Right lung (tissue), 5 donors: ENCODE results near the gene DHX16. TPM values are rescaled to one million over a fixed set of nuclear protein-coding genes. Genes with fewer than 3 reads are reported as not detected.

ENCODE experiments used
- DNase-seq, 2 donors: peaks; one replicate each; pipeline ENCODE4 v3.0.0-alpha.2; 2013
- polyA plus RNA-seq, 5 donors: library from polyadenylated mRNA; unstranded; fragments of 120-200 nt; gene quantifications; one replicate each; pipeline versions ENCODE4 v1.2.1 to v1.2.3, GENCODE V29; 2013; ENCODE audit warnings: inconsistent platforms in 1 of 5, low replicate concordance in 1 of 5; ENCODE audit not compliant: insufficient read length in 5 of 5, insufficient read depth in 1 of 5

The DHX16 gene
- polyA plus RNA-seq, 5 donors = 32.2 to 42.4 (median 37.3) TPM

DNA sequence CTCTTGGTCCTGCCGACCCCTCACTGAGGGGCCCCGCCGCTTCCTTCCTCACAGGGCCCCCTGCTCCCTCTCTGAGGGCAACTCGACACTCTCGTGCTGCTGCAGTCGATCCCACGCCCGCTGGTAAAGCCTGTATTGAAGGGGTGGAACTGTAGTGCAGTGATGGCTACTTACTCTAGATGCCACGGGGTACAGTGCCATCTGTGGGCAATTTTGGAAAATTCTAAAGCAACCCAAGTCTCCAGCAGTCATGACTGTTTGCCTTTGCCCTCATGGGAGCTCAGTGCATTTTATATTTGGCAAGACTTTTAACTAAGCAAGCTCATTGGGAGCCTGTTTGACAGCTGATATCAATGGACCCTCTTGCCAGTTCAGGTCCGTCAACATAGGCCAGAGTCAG is 32.3 kb downstream of the DHX16 start:
- no peak for DNase-seq

DNA sequence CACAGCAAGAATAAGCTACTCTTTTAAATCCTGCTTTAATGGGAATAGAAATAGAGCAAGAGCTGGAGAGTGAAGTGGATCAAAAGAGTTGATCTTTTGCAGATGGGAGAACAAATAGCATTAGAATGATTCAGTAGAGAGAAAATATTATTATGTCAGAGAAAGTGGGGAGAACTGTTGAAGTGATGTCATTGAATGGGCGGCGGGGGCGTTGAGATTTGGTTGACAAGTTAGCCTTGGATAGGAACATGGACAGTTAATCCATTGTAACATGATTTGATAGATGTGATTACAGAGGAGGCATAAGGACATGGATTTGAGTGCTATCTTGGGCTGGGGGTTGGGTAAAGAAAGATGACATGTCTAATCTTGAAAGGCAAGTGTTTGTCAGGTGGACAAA is 37.0 kb downstream of the DHX16 start:
- no peak for DNase-seq

DNA sequence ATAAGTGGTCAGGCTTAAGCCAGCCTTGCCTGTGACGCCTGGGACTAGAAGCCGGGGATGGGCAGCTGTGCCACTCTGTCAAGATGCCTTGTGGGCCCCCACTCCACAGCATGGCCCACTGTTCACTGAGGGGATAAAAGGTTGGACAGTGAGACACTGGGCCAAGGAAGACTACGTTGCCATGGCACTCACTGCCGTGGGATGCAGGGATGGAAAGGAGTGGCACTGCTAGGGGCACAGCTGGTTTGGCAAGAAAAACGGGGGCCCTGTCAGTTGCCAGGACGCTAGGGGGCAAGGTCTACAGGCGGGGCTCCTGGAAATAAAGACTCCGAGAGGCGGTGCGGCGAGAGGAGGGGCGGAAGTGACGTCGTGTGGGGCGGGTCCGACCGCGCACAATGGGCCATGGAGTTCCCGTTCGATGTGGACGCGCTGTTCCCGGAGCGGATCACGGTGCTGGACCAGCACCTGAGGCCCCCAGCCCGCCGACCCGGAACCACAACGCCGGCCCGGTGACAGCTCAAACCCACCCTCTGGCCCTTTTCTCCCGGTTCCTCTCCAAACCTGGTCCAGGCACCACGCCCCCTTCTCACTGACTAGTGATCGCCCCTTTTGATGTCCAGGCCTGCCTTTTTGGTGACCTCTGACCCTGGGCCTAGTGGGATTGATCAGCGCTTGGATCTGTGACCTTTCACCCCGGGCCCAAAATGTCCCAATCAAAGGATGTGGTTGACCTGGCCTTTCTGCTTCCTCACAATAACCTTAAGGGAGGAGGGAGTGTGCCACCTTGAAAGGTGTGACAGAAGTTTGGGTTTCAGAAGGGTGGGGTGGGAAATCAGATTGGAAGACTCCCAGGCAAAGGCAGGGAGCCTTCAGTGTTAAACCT is 46.1 kb downstream of the DHX16 start, which contains the start of gene ATAT1:
ATAT1 (plus strand) TSS at position 391 of the 883 bp plus-strand sequence.
- peak; percentile 85 to 86 for DNase-seq

DNA sequence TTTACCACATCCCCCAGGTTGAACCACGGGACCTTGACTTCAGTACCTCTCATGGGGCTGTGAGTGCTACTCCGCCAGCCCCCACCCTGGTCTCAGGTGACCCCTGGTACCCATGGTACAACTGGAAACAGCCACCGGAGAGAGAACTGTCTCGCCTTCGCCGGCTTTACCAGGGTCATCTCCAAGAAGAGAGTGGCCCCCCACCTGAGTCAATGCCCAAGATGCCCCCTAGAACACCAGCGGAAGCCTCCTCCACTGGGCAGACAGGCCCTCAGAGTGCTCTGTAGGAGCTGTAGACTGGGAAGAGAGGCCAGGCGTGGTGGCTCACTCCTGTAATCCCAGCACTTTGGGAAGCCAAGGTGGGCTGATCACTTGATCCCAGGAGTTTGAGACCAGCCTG is 47.3 kb downstream of the DHX16 start:
- no peak for DNase-seq

DNA sequence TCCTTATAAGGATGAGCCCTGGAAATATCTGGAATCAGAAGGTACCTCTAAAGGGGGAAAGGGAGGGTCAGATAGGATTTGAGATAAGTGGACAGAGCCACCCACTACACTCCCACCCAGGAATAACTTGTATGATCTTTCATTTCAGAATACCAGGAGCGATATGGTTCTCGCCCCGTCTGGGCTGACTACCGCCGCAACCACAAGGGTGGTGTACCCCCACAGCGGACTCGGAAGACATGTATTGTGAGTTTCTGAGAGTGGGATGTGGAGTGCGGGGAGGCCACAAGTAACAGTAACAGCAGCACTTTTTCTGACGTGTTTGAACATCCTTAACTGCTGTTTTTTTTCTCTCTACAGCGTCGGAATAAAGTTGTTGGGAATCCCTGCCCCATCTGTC is 53.2 kb downstream of the DHX16 start:
- no peak for DNase-seq

DNA sequence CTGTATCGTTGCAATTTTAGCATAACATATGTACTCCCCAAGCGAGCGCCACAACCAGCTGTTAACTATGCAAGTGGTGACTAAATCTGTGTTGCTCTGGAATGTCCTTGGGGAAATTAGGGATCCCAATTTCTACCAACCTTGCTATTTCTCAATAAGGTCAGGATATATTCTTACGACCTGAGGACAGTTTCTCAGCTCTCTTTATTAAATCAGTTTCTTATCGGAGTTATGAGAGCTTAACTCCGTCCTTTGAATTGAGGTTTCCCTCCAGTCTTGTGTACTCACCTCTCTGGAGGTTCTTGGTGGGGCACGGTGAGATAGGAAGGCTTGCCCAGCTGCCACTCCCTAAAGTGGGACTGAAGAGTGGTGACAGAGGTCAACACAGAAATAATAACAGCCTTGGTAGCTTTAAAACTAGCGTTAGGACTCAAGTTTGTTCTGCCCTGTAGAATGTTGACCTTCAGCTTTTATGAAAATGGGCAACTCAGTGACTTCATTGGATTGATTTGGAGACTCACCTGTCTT is 54.5 kb downstream of the DHX16 start:
- no peak for DNase-seq

DNA sequence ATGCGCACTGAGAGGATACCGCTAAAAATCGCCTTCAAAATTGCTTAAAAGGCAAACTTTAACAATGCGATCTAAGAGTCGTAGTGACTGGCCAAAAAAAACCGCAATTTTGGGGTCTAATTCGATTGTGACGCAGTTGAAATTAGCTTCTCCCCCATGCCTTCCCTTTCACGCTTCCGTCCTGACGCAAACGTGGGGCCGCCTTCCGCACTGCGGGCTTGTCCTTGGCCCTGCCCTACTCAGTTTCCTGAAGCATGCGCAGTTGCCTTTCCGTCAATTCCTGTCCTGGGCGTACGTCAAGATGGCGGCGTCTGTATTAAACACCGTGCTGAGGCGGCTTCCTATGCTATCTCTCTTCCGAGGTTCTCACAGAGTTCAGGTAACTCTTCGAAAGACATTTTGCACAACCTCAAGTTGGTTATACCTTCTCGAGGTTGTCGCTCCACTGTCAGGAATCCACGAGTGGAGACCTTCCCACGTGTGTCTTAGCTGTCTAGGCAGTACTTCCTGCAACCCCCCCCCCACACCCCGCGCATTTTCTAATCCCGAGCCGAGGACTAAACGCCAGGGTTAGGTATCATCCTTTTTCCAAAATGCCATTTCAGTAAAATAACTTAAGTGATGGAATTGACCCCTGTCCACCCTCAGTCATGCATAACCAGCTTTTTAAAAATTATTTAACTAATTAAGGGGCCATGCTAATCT is 55.1 kb downstream of the DHX16 start, which contains the start of gene MRPS18B:
MRPS18B (plus strand) TSS at position 276 of the 705 bp plus-strand sequence; CDS start at position 302, 26 bp downstream.
- DNase-seq = peak; percentile 99

DNA sequence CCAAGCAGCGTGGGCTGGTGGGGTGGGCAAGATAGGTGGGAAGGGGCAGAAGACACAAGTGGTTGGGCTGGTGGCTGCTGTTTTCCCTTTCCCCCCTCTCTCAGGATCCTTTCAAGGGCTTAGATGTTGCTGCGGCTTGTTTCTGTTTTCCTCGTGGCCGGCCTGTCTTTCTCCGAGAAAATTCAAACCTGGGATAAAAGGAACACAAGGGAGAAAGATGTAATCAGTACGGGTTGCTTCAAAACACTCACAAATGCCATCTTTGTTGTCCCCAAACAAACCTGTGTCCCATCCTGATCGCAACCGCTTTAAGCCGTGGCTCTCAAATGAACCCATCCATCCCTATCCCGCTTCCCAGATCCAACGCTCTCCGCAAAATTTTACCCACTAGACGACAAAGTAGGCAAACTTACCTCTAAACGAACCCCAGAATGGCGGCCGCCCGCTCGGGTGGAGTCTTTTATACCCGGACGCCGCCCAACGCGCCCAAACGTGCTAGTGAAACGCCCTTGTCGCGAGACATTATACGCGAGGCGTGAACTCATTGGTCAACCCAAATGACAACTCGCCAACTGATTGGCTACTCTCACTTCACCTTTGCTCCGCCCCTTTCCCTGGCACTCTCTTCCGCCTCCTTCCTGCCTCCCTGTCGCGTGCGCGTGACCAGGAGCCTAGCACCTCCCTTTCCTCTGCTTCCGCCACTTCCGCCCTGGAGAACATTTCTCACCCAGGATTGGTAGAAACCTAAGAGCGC is 55.8 kb downstream of the DHX16 start, which contains the start of gene PPP1R10:
PPP1R10 (minus strand) TSS at position 433 of the 754 bp plus-strand sequence. CDS start 7,299 bp downstream, outside the sequence.
- peak; percentile 100 for DNase-seq

DNA sequence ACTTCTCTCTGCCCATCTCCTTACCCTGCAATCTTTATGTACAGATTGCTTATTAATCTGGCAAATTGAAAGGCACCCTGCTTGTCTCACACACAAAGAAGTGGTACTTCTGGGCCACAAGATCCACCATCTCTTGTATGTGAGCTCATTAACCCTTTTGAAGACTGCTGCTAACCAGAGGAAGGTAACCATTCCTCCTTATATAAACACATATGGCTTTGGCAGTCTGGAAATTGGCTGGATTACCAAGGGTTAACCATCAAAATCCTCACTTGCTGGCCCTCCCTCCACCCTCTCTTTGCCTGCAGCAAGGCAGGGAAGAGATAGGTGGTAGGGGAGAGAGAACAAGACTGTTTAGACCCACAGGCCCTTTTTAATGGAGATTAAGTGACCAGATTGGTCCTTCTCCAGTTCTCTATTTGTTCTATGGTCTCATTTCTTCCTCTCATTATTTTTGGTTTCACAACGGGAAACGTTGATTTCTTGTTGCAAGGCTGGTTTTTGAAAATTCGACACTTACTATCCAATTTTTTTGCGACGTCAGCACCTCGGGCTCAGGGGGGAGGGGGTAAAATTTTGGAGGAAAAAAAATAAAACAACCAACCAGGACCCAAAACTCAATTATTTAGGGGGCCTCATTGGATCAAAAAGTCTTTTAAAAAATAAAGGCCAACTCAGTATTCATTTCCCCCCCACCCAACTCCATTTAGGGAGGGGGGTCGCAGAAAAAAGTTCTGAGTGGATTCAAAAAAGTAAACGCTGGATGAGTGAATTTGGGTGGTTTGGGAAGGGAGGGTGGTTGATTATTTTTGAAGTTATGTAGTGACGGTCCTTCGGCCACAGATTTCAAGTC is 56.6 kb downstream of the DHX16 start:
- DNase-seq = peak in 1 of 2 donors; percentile 33

DNA sequence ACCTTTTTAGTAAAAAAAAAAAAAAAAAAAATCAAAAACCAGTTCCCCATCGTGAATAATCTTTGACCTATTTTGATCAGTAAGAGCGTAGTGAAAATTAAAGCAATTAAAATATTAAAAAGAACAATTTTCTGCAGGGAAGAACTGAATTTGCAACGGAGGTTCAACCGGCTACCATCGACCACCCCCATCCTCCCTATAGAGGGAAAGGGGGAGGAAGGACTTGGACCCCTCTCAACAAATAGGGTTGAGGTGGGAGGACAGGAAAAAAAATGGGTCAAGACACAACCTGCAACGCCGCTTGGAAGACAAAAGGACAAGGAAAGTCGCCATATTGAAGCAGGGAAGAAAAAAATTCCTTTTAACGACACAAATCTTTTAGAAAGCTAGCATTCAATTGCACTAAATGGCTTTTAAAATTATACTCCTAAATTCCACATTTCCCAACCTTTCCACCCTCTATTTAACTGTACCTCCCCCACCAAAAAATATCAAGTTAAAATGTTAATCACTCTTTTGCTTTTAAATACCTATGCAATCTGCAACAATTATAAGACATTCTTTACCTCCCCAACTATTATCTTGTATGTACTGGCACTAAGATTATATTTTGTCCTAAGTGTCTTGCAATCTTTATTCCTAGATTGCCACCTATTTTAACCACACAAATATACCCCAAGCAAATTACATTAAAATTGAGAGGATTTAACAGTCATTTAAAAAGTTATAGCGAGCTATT is 57.4 kb downstream of the DHX16 start:
- peak; percentile 75 to 79 for DNase-seq

DNA sequence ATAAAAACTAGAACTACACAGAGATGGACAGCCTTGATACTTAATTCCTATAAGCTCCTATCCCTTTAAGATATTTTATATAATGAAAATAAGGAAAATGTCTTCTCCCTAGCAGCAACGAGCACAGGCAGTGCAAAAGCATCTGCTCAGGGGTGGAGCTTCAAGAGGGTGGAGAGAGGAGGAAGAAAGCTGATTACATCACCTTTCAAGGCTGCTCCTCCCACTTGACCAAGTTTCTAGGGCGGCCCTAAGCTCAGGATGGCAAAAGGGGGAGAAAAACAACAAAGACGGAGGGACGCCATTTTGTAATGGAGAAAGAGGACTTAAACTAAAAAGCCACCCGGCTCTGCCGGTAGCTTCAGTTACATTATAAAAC is 58.0 kb downstream of the DHX16 start:
- DNase-seq = peak; percentile 95 to 97

DNA sequence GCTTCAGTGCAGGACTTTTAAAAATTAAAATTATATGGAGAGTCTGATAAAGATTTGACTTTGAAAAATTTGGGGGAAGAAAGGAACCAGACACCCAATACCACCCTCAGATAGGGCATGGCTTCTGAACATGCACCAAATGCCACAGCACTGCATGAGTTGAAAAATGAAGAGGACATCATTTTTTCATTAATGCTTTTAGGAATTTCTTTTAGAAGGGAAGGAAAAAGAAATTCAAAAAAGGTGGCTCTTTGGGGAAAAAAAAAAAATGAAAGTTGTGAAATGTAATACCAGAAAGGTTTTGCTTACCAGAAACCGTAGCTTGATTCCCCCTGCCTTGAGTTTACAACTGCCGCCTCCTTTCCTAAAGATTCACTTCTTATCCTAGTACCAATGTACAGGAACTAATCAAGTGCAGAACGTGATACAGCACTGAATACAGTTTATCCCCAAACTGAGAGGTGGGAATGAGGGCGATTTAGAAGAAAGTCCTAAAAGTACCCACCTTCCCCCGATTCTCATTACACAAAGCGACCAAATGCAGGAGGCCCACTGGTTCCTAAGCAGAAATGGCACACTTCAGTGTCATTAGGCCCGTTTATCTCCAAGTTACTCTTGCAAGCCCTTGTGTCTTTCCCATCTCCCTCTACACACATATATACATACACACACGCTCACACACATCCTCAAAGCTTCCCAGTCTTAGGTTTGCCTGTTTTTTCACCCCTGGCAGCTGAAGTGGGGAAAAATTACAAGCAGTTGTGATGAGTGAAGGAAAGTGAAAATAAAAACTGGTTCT is 58.6 kb downstream of the DHX16 start:
- DNase-seq = no peak

DNA sequence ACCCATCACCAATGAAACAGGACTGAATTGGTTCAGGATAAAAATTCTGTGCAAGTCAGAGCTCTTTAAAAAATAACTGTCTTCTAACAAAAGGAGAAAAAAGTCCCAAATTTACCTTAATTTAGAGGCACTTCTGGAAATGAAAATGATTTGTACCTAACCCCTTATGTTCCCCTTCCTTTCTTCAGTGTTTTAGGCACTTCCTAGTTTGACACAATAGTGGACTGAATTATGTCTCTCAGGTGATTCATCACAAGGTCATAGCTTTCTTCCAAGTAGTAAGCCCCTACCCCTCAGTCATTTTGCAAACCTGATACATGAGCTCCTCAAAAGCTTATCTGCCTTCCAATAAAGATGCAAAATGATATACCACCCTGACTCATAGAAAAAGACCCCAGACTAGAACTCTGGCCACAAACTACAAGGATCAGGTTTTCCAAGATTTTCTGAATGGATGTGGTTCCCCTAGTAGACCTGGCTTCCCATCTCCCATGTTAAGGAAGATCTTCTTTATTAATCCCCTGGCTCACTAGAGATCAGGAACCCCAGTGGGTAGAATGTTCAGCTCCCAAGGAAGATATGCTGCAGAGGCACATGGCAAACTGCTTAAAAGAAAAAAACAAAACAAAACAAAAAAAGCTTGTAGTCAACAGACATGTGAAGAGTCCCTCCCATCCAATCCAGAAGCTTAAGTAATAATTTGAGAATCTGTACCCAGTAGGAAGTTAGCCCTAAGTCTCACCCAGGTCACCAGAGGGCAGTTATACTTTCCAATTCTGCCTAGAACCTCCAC is 59.4 kb downstream of the DHX16 start:
- no peak for DNase-seq

DNA sequence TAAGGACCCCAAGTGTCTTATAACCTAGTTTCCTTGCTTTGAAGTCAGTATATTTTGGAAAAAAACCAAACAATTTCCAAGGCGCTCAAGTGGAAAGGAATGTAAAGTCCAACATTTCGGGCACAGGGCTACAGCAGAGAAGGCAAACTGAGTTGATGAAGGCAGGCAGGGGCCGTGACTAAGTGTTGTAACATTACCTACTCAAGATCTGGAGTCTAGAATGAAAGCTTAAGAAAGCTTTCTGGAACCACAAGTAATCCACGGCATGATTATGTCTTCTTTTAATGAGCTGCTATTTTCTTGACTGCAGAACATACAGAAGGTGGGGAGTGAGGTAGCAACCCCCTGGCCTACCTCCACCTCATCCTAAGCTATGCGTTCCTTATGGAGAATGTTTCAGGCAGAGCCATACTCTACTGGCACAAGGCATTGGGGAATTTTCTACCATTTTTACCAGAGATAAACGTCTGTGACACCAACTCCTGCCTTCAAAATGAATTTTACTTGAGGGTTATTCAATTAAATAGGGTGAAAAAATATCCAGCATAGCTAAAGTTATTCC is 60.0 kb downstream of the DHX16 start:
- no peak for DNase-seq

DNA sequence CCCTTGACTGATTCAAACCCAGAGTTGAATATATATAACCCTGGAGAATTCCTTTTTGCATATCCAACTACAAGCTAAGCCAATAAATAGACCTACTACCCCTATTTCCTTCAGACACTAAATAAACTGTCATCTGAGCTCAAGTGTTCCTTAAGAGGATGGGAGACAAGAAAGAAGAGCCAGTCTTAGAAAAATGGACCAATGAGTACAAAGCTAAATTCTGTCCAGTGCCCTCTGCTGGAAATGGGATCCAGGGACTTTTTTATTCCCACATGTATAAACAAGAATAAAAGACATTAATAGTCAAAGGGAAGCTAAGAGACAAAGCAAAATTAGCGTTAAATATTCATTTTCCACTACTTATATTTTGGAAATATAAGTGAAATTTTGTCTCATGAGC is 60.6 kb downstream of the DHX16 start:
- DNase-seq = no peak

DNA sequence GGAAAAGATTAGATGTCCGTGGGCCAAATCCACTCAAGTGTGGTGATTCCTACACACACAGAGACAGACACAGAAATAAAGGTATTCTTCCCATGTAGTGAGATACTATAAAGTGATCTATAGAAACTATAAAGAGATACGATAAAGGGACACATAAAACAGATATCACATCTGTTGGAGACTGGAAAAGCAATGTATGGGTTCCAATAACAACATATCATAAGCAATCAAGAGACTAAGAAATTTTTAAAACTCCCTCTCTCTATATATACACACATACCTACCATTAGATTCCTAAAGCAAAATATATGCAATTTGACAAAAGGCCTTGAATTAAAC is 61.0 kb downstream of the DHX16 start:
- no peak for DNase-seq

DNA sequence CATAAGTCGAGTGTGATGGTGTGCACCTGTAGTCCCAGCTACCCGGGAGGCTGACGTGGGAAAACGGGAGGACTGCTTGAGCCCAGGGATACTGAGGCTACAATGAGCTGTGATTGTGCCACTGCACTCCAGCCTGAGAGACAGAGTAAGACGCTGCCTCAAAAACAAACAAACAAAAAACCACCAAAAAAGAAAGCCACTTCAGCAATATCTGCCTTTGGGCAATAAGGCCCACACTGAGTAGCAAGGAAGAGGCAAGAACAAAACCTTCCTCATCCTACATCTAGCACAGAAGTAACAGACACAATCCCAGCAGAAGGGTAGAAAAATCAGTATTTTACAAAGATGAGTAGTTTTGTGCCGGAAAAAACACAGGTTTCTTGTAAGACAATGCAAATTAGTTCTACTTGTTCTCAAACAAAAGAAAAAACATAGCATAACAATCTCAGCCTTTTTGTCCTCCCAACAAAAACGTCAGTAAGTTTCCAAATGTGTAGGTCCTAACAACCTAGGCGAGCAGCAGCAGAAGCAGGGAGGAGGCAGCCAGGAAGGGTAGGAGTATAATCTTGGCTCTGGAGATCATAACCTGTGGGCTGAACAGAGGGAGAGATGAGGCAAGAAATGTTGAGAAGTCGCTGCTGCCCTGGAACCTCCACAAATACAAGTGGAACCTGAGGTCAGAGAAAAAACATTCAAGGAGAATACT is 61.5 kb downstream of the DHX16 start:
- DNase-seq = no peak
